ENCODE measurements around the gene SAAL1. TPM values are rescaled to one million over a fixed set of nuclear protein-coding genes. Genes with fewer than 3 reads are reported as not detected.

SAAL1 gene
- total and polyA plus RNA-seq, 2 donors from 2014 or later = 9.8 to 12.9 TPM

DNA sequence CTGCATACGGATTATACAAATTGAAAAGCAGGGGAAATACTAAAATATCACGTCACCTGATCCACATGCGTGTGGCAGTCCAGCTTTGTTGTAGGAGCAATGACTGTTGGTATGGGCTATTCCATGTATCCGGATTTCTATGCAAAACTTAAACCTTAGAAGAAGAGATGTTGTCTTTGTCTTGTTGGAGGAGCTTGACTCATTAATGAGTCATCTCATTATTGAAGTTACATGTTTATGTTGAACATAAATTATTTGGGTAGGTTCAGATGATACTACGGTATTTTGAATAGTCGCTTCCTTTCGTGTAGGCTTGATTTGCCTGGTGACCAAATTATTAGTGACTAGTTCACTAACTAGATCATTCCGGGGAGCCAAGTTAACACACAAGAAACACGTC, 806 bp upstream of the SAAL1 start:
- H3K9ac ChIP-seq (ENCODE audit: low read length in 3 of 3) = no peak overlapping the region
- H3K4me3 ChIP-seq (ENCODE audit: low read length in 3 of 3) = peak overlapping the region in 1 of 3 donors; percentile 88
- H3K36me3 ChIP-seq (ENCODE audit: control insufficient read depth in 2 of 3, insufficient read depth in 3 of 3, low read length in 3 of 3) = peaks cover 0 to 4% (median 0%) of the 10 kb centered on the region in 3 donors
- H3K9me3 ChIP-seq (ENCODE audit: control insufficient read depth in 2 of 3, insufficient read depth in 1 of 3, low read length in 3 of 3) = no peaks in the 10 kb centered on the region
- FAIRE-seq (no peak), DNase-seq (no peak)
- H3K4me1 ChIP-seq (ENCODE audit: control insufficient read depth in 2 of 3, insufficient read depth in 2 of 3, low read depth in 1 of 3, low read length in 3 of 3) = peaks cover 0 to 6% (median 0%) of the 10 kb centered on the region in 3 donors
- no peak overlapping the region for H3K27ac ChIP-seq (ENCODE audit: low read depth in 2 of 2, low read length in 2 of 2)
- no peak for TF ChIP-seq CTCF (IDR thresholded peaks at IDR 0.05; ENCODE audit: borderline replicate concordance, extremely low read depth, insufficient read depth)
- H3K27me3 ChIP-seq (ENCODE audit: control insufficient read depth, insufficient read depth, low read length) = no peaks in the 10 kb centered on the region
- intact Hi-C loops (cut with DNase I) = no loop called here

DNA sequence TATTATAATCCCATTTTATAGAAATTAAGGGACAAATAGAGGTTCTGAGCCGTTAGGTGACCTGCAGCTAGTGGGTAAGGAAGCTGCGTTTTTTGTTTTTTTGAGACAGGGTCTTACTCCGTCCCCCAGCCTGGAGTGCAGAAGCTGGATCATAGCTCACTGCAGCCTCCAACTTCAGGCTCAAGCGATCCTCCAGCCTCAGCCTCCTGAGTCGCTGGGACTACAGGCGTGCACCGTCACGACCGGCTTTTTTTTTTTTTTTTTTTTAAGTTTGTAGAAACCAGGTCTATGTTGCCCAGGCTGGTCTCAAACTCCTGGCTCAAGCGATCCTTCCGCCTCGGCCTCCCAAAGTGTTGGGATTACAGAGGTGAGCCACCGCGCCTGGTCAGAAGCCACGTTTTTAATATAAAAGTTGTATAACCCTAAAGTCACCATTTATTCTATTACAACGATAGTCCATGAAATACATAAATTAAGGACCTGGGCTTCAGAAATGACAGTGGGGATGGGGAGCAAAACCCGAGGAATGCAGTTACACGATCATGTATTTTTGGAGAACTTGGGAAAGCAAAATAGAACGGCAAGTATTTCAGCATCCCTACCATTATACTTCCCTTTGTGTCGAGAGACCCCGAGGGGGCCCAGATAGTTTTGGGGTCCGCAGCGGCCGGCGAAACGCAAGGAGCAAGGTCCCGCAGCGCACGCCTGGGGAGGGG, 638 bp downstream of the SAAL1 start:
- DNase-seq (peak in 2 of 5 donors; percentile 3 to 26), FAIRE-seq (no peak)
- Histone ChIP-seq H3K9me3 (ENCODE audit: control insufficient read depth in 2 of 3, insufficient read depth in 1 of 3, low read length in 3 of 3) (no peaks in the 10 kb centered on the region), H3K4me3 (ENCODE audit: low read length in 3 of 3) (peak overlapping the region; percentile 81 to 90 (median 88)), H3K27ac (ENCODE audit: low read depth in 2 of 2, low read length in 2 of 2) (no peak overlapping the region), H3K9ac (ENCODE audit: low read length in 3 of 3) (peak overlapping the region; percentile 51 to 93 (median 70)), H3K36me3 (ENCODE audit: control insufficient read depth in 2 of 3, insufficient read depth in 3 of 3, low read length in 3 of 3) (peaks cover 0 to 6% (median 3%) of the 10 kb centered on the region in 3 donors), H3K27me3 (ENCODE audit: control insufficient read depth, insufficient read depth, low read length) (no peaks in the 10 kb centered on the region), H3K4me1 (ENCODE audit: control insufficient read depth in 2 of 3, insufficient read depth in 2 of 3, low read depth in 1 of 3, low read length in 3 of 3) (peaks cover 0 to 6% (median 0%) of the 10 kb centered on the region in 3 donors)
- no peak for TF ChIP-seq CTCF (IDR thresholded peaks at IDR 0.05; ENCODE audit: borderline replicate concordance, extremely low read depth, insufficient read depth)
- intact Hi-C loops (cut with DNase I) = no loop called here

DNA sequence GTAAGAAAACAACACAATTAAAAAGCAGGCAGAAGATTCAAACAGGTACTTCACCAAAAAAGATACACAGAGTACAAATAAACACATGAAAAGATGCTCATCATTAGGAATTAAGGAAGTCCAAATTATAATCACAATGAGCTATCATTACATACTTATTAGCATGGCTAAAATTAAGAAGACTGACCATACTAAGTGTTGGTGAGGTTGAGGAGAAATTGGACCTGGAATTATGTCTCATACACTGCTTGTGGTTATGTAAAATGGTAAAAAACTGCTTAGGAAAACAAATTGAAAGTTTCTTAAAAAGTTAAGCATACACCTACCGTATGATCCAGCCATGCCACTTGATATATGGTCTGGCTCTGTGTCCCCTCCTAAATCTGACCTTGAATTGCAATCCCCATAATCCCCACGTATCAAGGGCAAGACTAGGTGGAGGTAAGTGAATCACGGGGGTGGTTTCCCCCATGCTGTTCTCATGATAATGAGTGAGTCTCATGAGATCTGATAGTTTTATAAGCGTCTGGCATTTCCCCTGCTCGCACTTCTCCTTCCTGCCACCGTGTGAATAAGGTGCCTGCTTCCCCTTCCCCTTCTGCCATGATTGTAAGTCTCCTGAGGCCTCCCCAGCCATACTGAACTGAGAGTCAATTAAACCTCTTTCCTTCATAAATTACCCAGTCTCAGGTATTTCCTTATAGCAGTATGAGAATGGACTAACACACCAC, 4.8 kb downstream of the SAAL1 start:
- H3K27me3 ChIP-seq (ENCODE audit: control insufficient read depth, insufficient read depth, low read length) = no peaks in the 10 kb centered on the region
- H3K27ac ChIP-seq (ENCODE audit: low read depth in 2 of 2, low read length in 2 of 2) = no peak overlapping the region
- peaks cover 0 to 7% (median 3%) of the 10 kb centered on the region in 3 donors for H3K36me3 ChIP-seq (ENCODE audit: control insufficient read depth in 2 of 3, insufficient read depth in 3 of 3, low read length in 3 of 3)
- DNase-seq (no peak), FAIRE-seq (no peak)
- intact Hi-C loops (cut with DNase I) = no loop called here
- no peak for TF ChIP-seq CTCF (IDR thresholded peaks at IDR 0.05; ENCODE audit: borderline replicate concordance, extremely low read depth, insufficient read depth)
- H3K9ac ChIP-seq (ENCODE audit: low read length in 3 of 3) = no peak overlapping the region
- peaks cover 0 to 4% (median 0%) of the 10 kb centered on the region in 3 donors for H3K4me1 ChIP-seq (ENCODE audit: control insufficient read depth in 2 of 3, insufficient read depth in 2 of 3, low read depth in 1 of 3, low read length in 3 of 3)
- H3K9me3 ChIP-seq (ENCODE audit: control insufficient read depth in 2 of 3, insufficient read depth in 1 of 3, low read length in 3 of 3) = no peaks in the 10 kb centered on the region
- H3K4me3 ChIP-seq (ENCODE audit: low read length in 3 of 3) = no peak overlapping the region
